ENCODE measurements around the gene IL17RE.

IL17RE gene

DNA sequence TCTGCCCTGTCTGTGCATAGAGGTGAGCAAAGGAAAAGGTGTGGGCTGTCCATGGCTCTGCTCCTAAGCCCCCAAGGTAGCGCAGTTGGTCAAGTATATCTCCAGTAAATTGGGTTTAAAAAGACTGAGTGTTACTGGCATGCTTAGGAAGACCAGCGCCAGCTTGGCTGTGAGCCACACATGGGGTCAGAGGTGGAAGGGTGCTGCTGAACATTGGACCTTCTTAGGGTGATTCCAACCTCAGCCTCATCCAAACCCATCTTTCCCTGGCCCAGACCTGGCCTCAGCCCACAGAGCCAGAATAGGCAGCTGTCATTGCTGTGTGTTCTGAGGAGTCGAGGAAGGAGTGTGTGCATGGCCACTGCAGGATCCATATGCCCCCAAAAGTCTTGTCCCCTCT is 5.6 kb downstream of the IL17RE start:
- no peak for DNase-seq (ENCODE audit: low spot score)

DNA sequence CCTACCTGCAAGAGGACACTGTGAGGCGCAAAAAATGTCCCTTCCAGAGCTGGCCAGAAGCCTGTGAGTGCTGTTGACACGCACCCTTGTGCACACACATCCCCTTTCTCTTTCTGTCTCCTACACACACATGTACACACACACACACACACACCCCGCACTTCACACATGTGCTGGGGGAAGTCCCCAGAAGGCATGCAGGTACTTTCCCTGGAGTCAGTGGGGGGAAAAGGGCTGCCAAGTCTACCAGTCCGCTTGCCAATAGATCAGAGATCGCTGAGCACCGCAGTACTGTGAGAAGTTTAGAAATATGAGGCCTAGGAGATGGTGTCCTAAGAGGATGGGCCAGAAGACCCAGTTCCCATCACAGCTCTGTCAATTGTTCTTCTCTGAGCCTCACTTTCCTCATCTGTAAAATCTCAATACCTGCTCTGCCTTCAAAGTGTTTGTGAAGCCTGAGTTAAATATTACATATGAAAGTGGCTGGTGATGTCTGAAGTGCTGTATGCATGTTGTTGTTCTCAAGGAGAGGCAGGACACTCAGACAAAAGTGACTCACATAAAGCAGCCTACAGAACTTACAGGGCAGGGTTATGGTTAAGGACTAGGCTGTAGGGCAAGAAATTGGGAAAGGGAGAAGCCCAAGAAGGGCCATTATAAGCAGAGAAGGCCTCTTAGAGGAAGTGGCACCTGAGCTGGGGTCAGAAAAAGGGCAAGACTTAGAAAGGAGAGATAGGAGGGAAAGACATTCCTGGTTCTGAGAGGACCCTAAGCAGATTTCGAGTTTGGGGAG is 6.8 kb downstream of the IL17RE start:
- no peak for DNase-seq (ENCODE audit: low spot score)

DNA sequence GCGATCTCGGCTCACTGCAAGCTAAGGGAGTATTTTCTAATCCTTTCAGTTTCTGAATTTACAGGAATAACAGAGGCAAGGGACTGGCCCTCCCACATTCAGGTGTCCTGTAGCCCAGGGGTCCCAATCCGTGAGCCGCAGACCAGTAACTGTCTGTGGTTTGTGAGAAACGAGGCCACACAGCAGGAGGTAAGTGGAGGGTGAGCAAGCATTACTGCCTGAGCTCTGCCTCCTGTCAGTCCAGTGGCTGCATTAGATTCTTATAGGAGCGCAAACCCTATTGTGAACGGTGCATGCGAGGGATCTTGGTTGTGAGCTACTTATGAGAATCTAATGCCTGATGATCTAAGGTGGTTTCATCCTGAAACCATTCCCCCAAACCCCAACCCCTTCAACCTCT is 9.2 kb downstream of the IL17RE start:
- no peak for DNase-seq (ENCODE audit: low spot score)

DNA sequence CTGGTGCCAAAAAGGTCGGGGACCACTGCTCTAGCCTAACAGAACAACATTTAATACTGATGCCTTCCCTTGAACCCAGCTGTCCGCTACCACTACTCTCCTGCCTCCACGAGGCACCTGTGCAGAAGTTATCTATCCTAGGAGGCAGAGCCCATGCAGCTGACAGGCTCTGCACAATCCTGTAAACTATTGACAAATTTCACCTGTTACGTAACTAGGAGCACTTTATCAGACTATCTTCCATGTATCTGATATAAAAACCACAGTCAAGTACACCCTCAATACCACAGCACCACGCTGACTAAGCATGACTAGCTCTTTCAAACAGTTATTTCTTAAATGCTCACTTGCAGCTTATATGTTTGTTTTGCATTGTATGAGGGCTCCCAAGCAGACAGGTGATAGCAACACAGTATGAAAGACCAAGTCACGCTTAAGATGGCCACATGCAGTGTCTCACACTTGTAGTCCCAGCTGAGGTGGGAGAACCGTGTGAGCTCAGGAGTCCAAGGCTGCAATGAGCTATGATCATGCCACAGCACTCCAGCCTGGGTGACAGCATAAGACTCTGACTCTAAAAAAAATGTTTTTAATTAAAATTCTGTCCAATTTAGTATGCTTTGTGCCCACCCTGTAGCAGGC is 9.8 kb downstream of the IL17RE start:
- no peak for DNase-seq (ENCODE audit: low spot score)

DNA sequence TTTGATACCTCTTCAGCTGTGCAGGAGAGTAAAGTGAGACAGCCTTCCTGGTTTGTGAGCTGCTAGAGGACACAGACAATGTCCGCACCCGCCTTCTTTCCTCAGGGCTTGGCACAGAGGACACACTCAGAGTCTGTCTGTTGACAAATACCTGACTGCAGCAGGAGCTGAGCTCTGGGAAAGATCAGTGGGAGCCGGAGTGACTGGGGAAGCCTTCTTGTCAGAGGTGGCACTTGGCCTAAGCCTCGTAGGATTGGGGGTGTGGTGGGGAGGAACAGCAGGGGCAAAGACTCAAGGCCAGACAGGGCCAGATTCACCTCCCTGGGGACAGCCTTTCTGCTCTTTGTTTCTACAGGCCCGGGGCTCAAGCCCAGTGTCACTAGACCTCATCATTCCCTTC is 11.0 kb downstream of the IL17RE start:
- no peak for DNase-seq (ENCODE audit: low spot score)

DNA sequence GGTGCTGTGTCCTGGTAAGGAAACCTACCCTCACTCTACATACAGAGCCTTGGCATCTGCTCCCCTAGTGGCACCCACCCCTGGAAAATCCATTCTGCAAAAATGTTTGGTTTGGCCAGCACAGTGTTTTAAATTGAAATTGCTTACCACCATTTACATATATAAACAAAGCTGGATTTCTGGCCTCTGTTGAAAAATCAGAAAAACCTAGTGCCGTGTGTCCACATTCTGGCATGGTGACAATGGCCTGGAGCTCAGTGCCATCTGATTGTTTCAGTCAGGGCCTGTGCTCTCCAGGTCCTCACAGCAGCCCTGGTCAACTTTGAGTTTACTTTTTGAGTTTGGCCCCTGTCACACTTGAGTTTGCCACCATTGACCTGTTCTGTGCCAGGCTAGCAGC is 11.4 kb downstream of the IL17RE start:
- no peak for DNase-seq (ENCODE audit: low spot score)

DNA sequence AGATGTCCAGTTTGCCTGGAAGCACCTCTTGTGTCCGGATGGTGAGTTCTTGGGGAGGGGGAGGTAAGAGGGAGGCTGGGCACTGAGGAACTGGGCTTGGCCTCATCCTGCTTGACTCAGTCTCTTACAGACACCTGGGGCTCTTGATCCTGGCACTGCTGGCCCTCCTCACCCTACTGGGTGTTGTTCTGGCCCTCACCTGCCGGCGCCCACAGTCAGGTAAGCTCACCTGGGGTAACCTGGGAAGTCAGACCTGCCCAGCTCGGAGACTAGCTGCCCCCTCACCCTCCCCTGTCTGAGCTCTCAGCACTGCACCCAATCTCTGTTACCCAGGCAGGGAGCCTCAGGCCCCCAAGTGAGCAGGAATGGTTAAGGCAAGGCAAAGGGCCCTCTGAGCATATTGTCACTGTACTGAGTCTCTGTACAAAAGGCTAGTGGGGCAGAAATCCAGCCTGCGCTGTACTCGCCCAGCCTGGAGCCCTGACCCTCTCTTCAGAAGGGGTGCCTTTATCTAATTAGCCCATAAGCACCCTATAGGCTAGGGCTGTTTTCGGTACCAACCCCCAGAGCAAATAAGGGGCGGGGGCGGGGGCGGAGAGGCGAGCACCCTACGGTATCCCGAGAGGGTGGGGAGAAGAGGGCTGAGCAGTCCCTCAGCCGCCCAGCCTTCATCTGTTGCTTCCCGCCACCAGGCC is 12.1 kb downstream of the IL17RE start:
- no peak for DNase-seq (ENCODE audit: low spot score)

DNA sequence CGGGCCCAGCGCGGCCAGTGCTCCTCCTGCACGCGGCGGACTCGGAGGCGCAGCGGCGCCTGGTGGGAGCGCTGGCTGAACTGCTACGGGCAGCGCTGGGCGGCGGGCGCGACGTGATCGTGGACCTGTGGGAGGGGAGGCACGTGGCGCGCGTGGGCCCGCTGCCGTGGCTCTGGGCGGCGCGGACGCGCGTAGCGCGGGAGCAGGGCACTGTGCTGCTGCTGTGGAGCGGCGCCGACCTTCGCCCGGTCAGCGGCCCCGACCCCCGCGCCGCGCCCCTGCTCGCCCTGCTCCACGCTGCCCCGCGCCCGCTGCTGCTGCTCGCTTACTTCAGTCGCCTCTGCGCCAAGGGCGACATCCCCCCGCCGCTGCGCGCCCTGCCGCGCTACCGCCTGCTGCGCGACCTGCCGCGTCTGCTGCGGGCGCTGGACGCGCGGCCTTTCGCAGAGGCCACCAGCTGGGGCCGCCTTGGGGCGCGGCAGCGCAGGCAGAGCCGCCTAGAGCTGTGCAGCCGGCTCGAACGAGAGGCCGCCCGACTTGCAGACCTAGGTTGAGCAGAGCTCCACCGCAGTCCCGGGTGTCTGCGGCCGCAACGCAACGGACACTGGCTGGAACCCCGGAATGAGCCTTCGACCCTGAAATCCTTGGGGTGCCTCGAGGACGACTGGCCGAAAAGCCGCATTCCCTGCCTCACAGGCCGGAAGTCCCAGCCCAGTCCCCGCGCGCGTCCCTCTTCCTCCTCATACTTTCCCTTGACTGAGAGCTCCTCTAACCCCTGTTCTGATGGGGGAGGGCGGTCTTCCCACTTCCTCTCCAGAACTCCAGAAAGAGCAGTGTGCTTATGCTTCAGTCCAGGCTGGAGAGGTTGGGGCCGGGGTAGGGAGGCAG is 12.8 kb downstream of the IL17RE start:
- peak; percentile 78 for DNase-seq (ENCODE audit: low spot score)

DNA sequence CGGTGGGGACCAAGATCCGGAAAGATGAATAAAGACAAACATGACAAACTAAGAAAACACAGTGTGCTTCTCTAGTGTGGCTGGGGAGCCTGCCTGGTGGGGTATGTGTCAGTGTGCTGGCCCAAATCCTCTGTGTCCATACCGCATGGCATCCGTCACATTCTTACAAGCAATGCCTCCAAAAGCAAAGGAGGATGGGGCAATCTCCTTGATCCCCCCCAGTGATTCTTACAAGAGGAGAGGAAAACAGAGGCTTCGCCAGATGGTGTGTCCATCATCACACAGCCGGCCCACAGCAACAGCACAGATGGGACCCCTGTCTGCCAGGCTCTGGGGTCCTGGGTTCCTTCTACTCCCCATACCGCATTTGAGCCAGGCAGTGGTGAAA is 13.7 kb downstream of the IL17RE start:
- DNase-seq (ENCODE audit: low spot score), result no peak

DNA sequence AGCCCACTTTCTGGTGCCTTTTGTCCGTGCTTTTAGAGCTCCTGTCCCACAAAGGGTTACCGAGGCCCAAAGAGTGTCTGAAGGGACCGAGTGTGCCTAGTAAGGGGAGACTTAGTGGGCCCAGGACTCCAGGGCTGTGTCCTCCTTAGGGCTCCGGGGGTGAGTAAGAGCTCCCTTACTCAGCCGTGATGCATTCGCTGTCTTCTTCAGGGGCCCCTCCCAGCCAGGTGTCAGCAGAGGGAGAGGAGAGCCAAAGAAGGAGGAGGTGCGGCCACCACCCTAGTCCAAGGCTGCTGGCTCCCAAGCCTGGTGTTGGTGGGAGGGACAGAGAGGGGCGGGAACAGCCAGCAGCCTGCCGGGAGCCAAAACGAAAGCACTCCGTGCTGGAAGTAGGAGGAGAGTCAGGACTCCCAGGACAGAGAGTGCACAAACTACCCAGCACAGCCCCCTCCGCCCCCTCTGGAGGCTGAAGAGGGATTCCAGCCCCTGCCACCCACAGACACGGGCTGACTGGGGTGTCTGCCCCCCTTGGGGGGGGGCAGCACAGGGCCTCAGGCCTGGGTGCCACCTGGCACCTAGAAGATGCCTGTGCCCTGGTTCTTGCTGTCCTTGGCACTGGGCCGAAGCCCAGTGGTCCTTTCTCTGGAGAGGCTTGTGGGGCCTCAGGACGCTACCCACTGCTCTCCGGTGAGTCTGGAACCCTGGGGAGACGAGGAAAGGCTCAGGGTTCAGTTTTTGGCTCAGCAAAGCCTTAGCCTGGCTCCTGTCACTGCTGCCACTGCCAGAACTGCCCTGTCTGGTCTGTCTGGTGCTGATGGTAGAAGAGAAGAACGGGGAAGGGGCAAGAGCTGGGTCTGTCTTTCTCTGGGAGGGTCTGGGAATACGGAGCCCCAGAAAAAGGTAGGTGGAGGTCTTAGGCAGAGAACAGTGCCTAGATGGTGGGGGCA is 14.4 kb downstream of the IL17RE start, which contains the start of gene IL17RC:
TSS of gene IL17RC (plus strand) at position 365 of the 947 bp plus-strand sequence. CDS start at position 583, 218 bp downstream.
- peak; percentile 80 for DNase-seq (ENCODE audit: low spot score)

DNA sequence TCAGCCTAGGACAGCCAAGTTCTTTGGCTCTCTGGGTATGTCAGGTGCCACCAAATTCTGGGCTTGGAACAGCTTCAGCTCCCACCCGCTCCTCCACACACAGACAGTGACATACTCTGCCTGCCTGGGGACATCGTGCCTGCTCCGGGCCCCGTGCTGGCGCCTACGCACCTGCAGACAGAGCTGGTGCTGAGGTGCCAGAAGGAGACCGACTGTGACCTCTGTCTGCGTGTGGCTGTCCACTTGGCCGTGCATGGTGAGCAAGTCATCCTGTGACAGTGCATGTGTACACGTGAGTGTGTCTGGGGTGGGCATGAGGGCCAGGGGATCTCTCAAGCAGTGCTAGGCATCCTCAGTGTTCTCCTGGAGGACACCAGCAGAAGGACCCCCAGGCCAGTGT is 15.2 kb downstream of the IL17RE start:
- DNase-seq (ENCODE audit: low spot score), result no peak

DNA sequence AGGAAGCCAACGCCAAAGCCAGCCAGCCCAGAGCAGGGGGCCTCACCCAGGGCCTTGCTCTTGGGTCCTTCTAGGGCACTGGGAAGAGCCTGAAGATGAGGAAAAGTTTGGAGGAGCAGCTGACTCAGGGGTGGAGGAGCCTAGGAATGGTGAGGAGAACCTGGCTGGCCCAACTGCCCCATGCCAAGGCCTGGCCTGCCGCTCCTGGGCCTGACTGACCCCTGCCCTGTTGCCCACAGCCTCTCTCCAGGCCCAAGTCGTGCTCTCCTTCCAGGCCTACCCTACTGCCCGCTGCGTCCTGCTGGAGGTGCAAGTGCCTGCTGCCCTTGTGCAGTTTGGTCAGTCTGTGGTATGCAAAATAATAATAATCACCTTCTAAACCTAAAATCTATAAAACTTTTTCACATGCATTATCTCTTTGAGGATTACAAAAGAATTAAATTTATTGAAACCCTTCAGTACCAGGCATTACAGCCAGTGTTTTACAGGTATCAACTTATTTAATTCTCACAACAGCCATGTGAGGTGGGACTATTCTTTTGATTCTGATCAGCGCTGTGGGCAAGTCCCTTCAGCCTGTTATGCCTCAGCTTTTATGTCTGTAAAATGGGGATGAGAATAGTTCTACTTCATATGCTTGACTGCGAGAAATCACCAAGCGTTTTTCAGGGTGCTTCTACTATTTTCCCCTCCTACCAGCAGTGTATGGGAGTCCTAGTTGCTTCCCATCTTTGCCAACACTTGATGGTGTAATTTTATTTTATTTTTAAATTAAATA is 15.8 kb downstream of the IL17RE start:
- no peak for DNase-seq (ENCODE audit: low spot score)

DNA sequence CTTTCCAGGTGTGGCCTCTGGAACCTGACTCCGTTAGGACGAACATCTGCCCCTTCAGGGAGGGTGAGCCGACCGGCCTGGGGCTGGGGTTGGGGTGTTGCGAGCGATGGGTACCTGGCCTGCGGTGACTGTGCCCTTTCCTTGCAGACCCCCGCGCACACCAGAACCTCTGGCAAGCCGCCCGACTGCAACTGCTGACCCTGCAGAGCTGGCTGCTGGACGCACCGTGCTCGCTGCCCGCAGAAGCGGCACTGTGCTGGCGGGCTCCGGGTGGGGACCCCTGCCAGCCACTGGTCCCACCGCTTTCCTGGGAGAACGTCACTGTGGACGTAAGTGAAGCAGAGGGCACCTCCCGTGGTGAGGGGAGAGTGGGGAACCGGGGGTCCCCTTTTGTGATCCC is 25.5 kb downstream of the IL17RE start:
- no peak for DNase-seq (ENCODE audit: low spot score)

DNA sequence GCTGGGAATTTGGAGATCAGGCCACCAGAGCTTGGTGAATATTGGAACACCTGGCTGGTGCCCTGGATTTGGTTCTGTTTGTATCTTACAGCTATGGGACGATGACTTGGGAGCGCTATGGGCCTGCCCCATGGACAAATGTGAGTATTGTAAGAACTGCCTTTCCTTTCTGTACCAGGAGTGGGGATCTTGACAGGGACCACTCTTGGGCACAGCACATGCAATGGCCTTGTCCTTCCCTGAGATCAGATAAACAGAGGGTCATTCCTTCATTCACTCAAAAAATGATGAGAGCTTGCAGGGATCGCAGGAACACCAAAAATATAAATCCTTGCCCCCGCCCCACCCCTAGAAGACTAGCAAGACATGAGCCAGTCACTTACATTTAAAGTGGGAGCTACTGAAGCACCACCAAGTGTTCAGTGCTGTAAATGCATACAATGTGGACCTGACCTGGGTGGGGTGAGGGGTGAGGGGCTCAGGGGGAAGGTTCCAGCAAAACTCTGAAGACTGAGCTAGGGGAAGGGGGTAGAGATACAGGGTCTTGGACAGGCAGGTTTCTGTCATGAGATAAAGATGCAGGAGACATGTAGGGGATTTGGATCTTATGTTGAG is 28.3 kb downstream of the IL17RE start:
- DNase-seq (ENCODE audit: low spot score), result no peak

DNA sequence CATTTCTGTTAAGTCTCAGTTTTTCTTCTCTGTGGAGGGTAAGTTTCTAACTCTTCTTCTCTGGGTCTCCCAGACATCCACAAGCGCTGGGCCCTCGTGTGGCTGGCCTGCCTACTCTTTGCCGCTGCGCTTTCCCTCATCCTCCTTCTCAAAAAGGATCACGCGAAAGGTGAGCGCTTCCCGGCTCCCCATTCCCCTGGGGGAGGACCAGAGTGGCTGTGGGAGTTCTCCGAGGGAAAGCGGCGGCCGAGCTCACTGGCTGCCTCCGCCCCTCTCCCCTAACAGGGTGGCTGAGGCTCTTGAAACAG is 29.8 kb downstream of the IL17RE start:
- no peak for DNase-seq (ENCODE audit: low spot score)

DNA sequence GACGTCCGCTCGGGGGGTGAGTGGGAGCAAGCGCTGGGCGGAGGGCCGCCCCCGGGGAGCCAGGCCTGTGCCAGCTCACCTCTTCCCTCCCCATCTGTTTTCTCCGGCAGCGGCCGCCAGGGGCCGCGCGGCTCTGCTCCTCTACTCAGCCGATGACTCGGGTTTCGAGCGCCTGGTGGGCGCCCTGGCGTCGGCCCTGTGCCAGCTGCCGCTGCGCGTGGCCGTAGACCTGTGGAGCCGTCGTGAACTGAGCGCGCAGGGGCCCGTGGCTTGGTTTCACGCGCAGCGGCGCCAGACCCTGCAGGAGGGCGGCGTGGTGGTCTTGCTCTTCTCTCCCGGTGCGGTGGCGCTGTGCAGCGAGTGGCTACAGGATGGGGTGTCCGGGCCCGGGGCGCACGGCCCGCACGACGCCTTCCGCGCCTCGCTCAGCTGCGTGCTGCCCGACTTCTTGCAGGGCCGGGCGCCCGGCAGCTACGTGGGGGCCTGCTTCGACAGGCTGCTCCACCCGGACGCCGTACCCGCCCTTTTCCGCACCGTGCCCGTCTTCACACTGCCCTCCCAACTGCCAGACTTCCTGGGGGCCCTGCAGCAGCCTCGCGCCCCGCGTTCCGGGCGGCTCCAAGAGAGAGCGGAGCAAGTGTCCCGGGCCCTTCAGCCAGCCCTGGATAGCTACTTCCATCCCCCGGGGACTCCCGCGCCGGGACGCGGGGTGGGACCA is 30.4 kb downstream of the IL17RE start:
- peak; percentile 90 for DNase-seq (ENCODE audit: low spot score)

DNA sequence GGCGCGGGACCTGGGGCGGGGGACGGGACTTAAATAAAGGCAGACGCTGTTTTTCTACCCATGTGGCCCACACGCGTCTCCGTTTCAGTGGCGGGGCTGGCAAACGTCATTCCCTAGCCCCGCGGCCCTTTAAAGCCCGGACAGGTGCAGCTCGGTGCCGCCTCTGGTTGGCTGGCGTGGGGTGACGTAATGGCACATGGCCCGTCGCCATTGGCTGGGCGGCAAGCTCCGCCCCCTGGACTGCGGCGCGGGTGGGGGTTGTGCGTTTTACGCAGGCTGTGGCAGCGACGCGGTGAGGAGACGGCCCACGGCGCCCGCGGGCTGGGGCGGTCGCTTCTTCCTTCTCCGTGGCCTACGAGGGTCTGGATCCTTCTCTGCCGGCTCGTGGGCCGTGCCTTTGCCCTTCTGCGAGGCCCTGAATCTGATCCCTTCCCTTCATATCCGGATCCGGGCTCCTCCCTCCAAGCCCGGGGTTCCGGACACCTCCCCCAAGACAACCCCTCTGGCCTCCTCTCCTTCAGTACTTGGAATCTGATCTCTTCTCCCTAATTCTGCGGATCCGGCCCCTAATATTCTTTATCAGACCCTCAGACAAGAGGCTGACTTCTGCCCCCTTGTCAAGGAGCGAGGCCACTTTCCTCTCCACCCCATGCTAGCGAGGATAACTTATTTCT is 31.1 kb downstream of the IL17RE start, which contains the start of gene CRELD1:
TSS of gene CRELD1 (plus strand) at position 274 of the 674 bp plus-strand sequence. CDS start 605 bp downstream, outside the sequence.
- peak; percentile 97 for DNase-seq (ENCODE audit: low spot score)

DNA sequence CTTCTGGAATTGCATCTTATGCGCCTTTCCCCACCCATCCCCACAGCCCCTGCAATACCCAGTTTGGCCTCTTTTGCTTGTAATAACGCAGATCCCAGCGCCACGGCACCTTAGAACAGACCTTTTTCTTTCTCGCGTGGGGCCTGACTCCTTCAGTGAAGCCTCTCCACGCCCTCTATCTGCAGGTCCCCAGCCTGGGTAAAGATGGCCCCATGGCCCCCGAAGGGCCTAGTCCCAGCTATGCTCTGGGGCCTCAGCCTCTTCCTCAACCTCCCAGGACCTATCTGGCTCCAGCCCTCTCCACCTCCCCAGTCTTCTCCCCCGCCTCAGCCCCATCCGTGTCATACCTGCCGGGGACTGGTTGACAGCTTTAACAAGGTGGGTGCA is 31.6 kb downstream of the IL17RE start:
- no peak for DNase-seq (ENCODE audit: low spot score)
